IMR-90 (cell line): ENCODE results near the gene PITPNM1. TPM values are rescaled to one million over a fixed set of nuclear protein-coding genes. Genes with fewer than 3 reads are reported as not detected.
A peak's percentile ranks its signal among the peaks of the same experiment; 100 is the strongest.

ENCODE experiments used
- ATAC-seq: fragments of 200-7000 bp; cut with Tn5 transposase; 2 replicates; pipeline ENCODE4 v1.9.1; 2020; ENCODE audit warnings: low read depth, mild to moderate bottlenecking, moderate library complexity
- BruUV-seq: library from RNA; stranded (reverse); fragments of 400-500 nt; replicated peaks from 2 replicates; lab custom pipeline; 2021; lab: Mats Ljungman, UMichigan
- CTCF ChIA-PET: fragments of 300-600 bp; formaldehyde crosslinking; extraction: SDS; loops from one replicate; lab custom pipeline; 2021; ENCODE audit warnings: antibody characterized with exemption; lab: Yijun Ruan, JAX
- POLR2A ChIA-PET: fragments of 300-600 bp; sonication (Branson Sonifier 250); formaldehyde crosslinking; loops from one replicate; lab custom pipeline; 2022; ENCODE audit warnings: antibody characterized with exemption; ENCODE audit not compliant: unreplicated experiment; lab: Charles Lee
- DNase-seq: peaks from one replicate; pipeline ENCODE4 v3.0.0; 2013
- H2AFZ ChIP-seq: replicated peaks from 2 replicates; pipeline ENCODE3; 2013; ENCODE audit warnings: low read length, mild to moderate bottlenecking; ENCODE audit not compliant: poor library complexity
- H2AK5ac ChIP-seq: 2 replicates; pipeline ENCODE4 v1.6.1; 2013; ENCODE audit warnings: low read depth, low read length, inconsistent platforms
- H2AK9ac ChIP-seq: replicated peaks from 2 replicates; pipeline ENCODE3; 2013; ENCODE audit warnings: mild to moderate bottlenecking, low read depth, low read length, moderate library complexity; ENCODE audit not compliant: poor library complexity
- H2BK120ac ChIP-seq: 2 replicates; pipeline ENCODE4 v1.6.1; 2013; ENCODE audit warnings: low read depth, low read length, inconsistent platforms
- H2BK15ac ChIP-seq: 3 replicates; pipeline ENCODE4 v1.6.1; 2013; ENCODE audit warnings: low read depth, low read length, inconsistent platforms
- H2BK20ac ChIP-seq: 2 replicates; pipeline ENCODE4 v1.6.1; 2013; ENCODE audit warnings: low read depth, mild to moderate bottlenecking, inconsistent platforms, low read length, moderate library complexity
- H2BK5ac ChIP-seq: 2 replicates; pipeline ENCODE4 v1.6.1; 2013; ENCODE audit warnings: mild to moderate bottlenecking, low read depth, low read length, inconsistent platforms; ENCODE audit not compliant: poor library complexity, severe bottlenecking
- H3K14ac ChIP-seq: replicated peaks from 2 replicates; pipeline ENCODE4 v1.6.1; 2013; ENCODE audit warnings: low read depth, low read length, inconsistent platforms
- H3K18ac ChIP-seq: 2 replicates; pipeline ENCODE4 v1.6.1; 2013; ENCODE audit warnings: low read depth, low read length, control low read depth
- H3K23ac ChIP-seq: 2 replicates; pipeline ENCODE4 v1.6.1; 2013; ENCODE audit warnings: low read depth, low read length, inconsistent platforms
- H3K27ac ChIP-seq: 2 replicates; pipeline ENCODE4 v1.5.1; 2013; ENCODE audit warnings: mild to moderate bottlenecking, control low read depth, low read length; ENCODE audit not compliant: insufficient read depth
- H3K27me3 ChIP-seq: 2 replicates; pipeline ENCODE4 v1.6.1; 2013; ENCODE audit warnings: low read length; ENCODE audit not compliant: control insufficient read depth, insufficient read depth
- H3K36me3 ChIP-seq: 2 replicates; pipeline ENCODE4 v1.6.1; 2013; ENCODE audit warnings: low read length, mixed read lengths; ENCODE audit not compliant: control insufficient read depth, insufficient read depth
- H3K4ac ChIP-seq: 2 replicates; pipeline ENCODE4 v1.6.1; 2013; ENCODE audit warnings: low read depth, low read length, inconsistent platforms
- H3K4me1 ChIP-seq: 2 replicates; pipeline ENCODE4 v1.6.1; 2013; ENCODE audit warnings: low read length, mixed read lengths; ENCODE audit not compliant: control insufficient read depth, insufficient read depth
- H3K4me2 ChIP-seq: 2 replicates; pipeline ENCODE4 v1.6.1; 2013; ENCODE audit warnings: low read depth, mild to moderate bottlenecking, control low read depth, low read length, moderate library complexity
- H3K4me3 ChIP-seq: 2 replicates; pipeline ENCODE4 v1.5.1; 2013; ENCODE audit warnings: low read depth, mild to moderate bottlenecking, control low read depth, low read length, moderate library complexity; ENCODE audit not compliant: insufficient read depth
- H3K56ac ChIP-seq: 2 replicates; pipeline ENCODE4 v1.6.1; 2013; ENCODE audit warnings: low read length, inconsistent platforms; ENCODE audit not compliant: insufficient read depth; ENCODE audit errors: extremely low read depth
- H3K79me1 ChIP-seq, 2 experiments: 2 replicates each; pipeline ENCODE4 v1.6.1; 2013; ENCODE audit warnings: low read length in 2 of 2, inconsistent platforms in 1 of 2, low read depth in 1 of 2
- H3K9ac ChIP-seq: 2 replicates; pipeline ENCODE4 v1.6.1; 2013; ENCODE audit warnings: low read depth, low read length, control low read depth
- H3K9me1 ChIP-seq: 2 replicates; pipeline ENCODE4 v1.6.1; 2013; ENCODE audit warnings: low read length, inconsistent platforms; ENCODE audit not compliant: insufficient read depth
- H3K9me3 ChIP-seq: 2 replicates; pipeline ENCODE4 v1.6.1; 2013; ENCODE audit warnings: low read length; ENCODE audit not compliant: control insufficient read depth, insufficient read depth
- H4K20me1 ChIP-seq: 2 replicates; pipeline ENCODE4 v1.6.1; 2013; ENCODE audit warnings: low read length, inconsistent platforms; ENCODE audit not compliant: insufficient read depth
- H4K5ac ChIP-seq: 2 replicates; pipeline ENCODE4 v1.6.1; 2013; ENCODE audit warnings: mild to moderate bottlenecking, low read depth, low read length, control low read depth
- H4K8ac ChIP-seq, 2 experiments: 2 replicates each; pipeline ENCODE4 v1.6.1; 2013; ENCODE audit warnings: low read depth in 2 of 2, low read length in 2 of 2, control low read depth in 1 of 2, inconsistent platforms in 1 of 2
- H4K91ac ChIP-seq: 2 replicates; pipeline ENCODE4 v1.6.1; 2013; ENCODE audit warnings: low read depth, low read length, inconsistent platforms; ENCODE audit not compliant: insufficient read depth
- CEBPB ChIP-seq: IDR thresholded peaks from 2 replicates; pipeline ENCODE4 v1.6.1; 2012; ENCODE audit warnings: low read depth, low read length, improper control_type of control experiment
- CHD1 ChIP-seq: IDR thresholded peaks from 2 replicates; pipeline ENCODE4 v1.6.1; 2012; ENCODE audit warnings: low read depth, low read length, improper control_type of control experiment
- MAFK ChIP-seq: IDR thresholded peaks from 2 replicates; pipeline ENCODE4 v1.6.1; 2012; ENCODE audit warnings: low read depth, low read length, improper control_type of control experiment
- NFE2L2 ChIP-seq: fragments of 150-350 bp; IDR thresholded peaks from 2 replicates; pipeline ENCODE4 v1.6.1; 2016; ENCODE audit warnings: low read depth, mild to moderate bottlenecking, low read length
- RAD21 ChIP-seq: IDR thresholded peaks from 2 replicates; pipeline ENCODE4 v1.6.1; 2012; ENCODE audit warnings: low read length, improper control_type of control experiment
- WGBS, 2 experiments: methylation state at CpG; one replicate each; pipeline versions ENCODE4 v1.1.5 to v1.1.7; 2013; ENCODE audit warnings: missing lambda C conversion rate in 2 of 2; ENCODE audit not compliant: insufficient read length in 1 of 2; ENCODE audit errors: extremely low coverage in 2 of 2; 5-methylcytosine and 5-hydroxymethylcytosine counted together
- dilution Hi-C: fragments of 300-500 bp; cut with HindIII; formaldehyde crosslinking; loops from one replicate; pipeline ENCODE4 v1.14.3; 2018; ENCODE audit warnings: low sequenced_read_pairs; ENCODE audit not compliant: unreplicated experiment
- in situ Hi-C: fragments of 300-500 bp; cut with MboI; formaldehyde crosslinking; loops from 3 replicates; pipeline ENCODE4 v1.14.3; 2019; ENCODE audit warnings: low sequenced_read_pairs, inconsistent platforms, mixed read lengths
- intact Hi-C: fragments of 100-400 bp; cut with micrococcal nuclease; formaldehyde crosslinking; loops from 2 replicates; pipeline ENCODE4 v1.10.0; 2022
- polyA plus RNA-seq, 3 experiments: library from polyadenylated mRNA; depleted of rRNA; stranded (reverse); fragments of >200 nt; gene quantifications; 2 replicates each; pipeline ENCODE4 v1.2.3, GENCODE V29; 2012; ENCODE audit warnings: low replicate concordance in 1 of 3
- total RNA-seq: library from RNA; depleted of rRNA; stranded (reverse); fragments of >200 nt; gene quantifications from 2 replicates; pipeline ENCODE4 v1.2.3, GENCODE V29; 2012

PITPNM1 gene
- total and polyA plus RNA-seq, 2 of the 4 experiments (the other 2 are of a cell fraction) = 5.0 to 15.4 TPM

DNA sequence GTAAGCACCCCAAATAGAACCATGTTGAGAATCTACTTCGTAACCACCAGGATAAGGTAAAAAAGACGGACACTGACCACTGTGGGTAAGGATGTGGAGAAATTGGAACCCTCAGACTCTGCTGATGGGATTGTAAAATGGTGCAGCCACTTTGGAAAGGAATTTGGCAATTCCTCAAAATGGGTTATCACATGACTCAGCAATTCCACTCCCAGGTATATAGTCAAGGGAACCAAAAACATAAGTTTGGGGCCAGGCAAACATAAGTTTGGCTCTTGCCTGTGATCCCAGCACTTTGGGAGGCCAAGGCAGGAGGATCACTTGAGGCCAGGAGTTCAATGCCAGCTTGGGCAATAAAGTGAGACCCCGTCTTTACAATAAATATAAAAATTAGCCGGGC is 23.2 kb upstream of the PITPNM1 start:
- Histone ChIP-seq H3K27me3 (peaks cover 6% of the 10 kb centered on the region), H3K4me3 (no peak overlapping the region), H2BK15ac (no peak overlapping the region), H3K9ac (no peak overlapping the region), H2BK5ac (no peak overlapping the region), H3K4me2 (no peak overlapping the region), H3K56ac (no peak overlapping the region), H2AK9ac (no peak overlapping the region), H4K20me1 (no peaks in the 10 kb centered on the region), H3K4ac (no peak overlapping the region), H3K9me1 (no peaks in the 10 kb centered on the region), H3K36me3 (no peaks in the 10 kb centered on the region), H4K8ac (no peak overlapping the region), H3K27ac (no peak overlapping the region), H4K5ac (no peak overlapping the region), H3K4me1 (no peaks in the 10 kb centered on the region), H2AK5ac (no peak overlapping the region), H2AFZ (no peak overlapping the region), H3K23ac (no peak overlapping the region), H2BK120ac (no peak overlapping the region), H3K79me1 (no peaks in the 10 kb centered on the region), H3K9me3 (peaks cover 7% of the 10 kb centered on the region), H3K18ac (no peak overlapping the region), H4K91ac (no peak overlapping the region), H3K14ac (no peak overlapping the region), H2BK20ac (no peak overlapping the region)
- TF ChIP-seq CHD1 (no peak), RAD21 (no peak), NFE2L2 (peak; percentile 80), MAFK (peak; percentile 75), CEBPB (no peak)
- dilution Hi-C loops (no loop called here), intact Hi-C loops (no loop called here), in situ Hi-C loops (no loop called here)
- DNase-seq (no peak), ATAC-seq (no peak)
- WGBS, 2 experiments = no CpG with 5 or more reads among the region's 4 CpGs
- POLR2A ChIA-PET = no interaction called here
- no TSS peak for BruUV-seq
- CTCF ChIA-PET = interaction anchor here (1.0 kb wide), 1 partner anchor 13 kb away, joined by 3 read pairs; no protein-coding TSS in a partner anchor
